ENCODE data around the gene NOD2.

- TF ChIP-seq CTCF (IDR thresholded peaks at IDR 0.05) (no peak), POLR2AphosphoS5 (IDR thresholded peaks at IDR 0.05; ENCODE audit: low read depth, low read length) (no peak), SIN3A (IDR thresholded peaks at IDR 0.05; ENCODE audit: borderline replicate concordance, insufficient read depth, low read depth, low read length) (no peak), REST (IDR thresholded peaks at IDR 0.05; ENCODE audit: insufficient read depth in 1 of 2, low read depth in 2 of 2, low read length in 1 of 2) (no peak)
Observed at GRCh38 chr16:50688867-50689266, 4.5 kb upstream of the NOD2 start.

All from Panc1 (cell line).